Ishikawa (cell line): ENCODE results near the gene AMN.

Source experiments
- CEBPB ChIP-seq: IDR thresholded peaks from 2 replicates; pipeline ENCODE4 v1.6.1; 2012
- CREB1 ChIP-seq: IDR thresholded peaks from 2 replicates; pipeline ENCODE4 v1.6.1; 2012; ENCODE audit warnings: low read depth
- EGR1 ChIP-seq: IDR thresholded peaks from 2 replicates; pipeline ENCODE4 v1.6.1; 2012
- EP300 ChIP-seq: IDR thresholded peaks from 2 replicates; pipeline ENCODE4 v1.6.1; 2012; ENCODE audit warnings: borderline replicate concordance
- FOXM1 ChIP-seq: IDR thresholded peaks from 2 replicates; pipeline ENCODE4 v1.6.1; 2012; ENCODE audit warnings: low read depth, borderline replicate concordance
- RAD21 ChIP-seq: IDR thresholded peaks from 2 replicates; pipeline ENCODE4 v1.6.1; 2012; ENCODE audit warnings: low read depth
- TAF1 ChIP-seq: IDR thresholded peaks from 2 replicates; pipeline ENCODE4 v1.6.1; 2012; ENCODE audit warnings: low read depth, mild to moderate bottlenecking
- TCF12 ChIP-seq: IDR thresholded peaks from 2 replicates; pipeline ENCODE4 v1.6.1; 2012; ENCODE audit warnings: low read depth
- YY1 ChIP-seq: IDR thresholded peaks from 2 replicates; pipeline ENCODE4 v1.6.1; 2012; ENCODE audit warnings: low read depth
- ZBTB7A ChIP-seq: IDR thresholded peaks from 2 replicates; pipeline ENCODE4 v1.6.1; 2012; ENCODE audit warnings: low read depth
- TF ChIP-seq, protein P1 (sequence below): IDR thresholded peaks from 2 replicates; pipeline ENCODE4 v1.6.1; 2012; ENCODE audit warnings: low read depth, mild to moderate bottlenecking
- TF ChIP-seq, protein P2 (sequence below): IDR thresholded peaks from 2 replicates; pipeline ENCODE4 v1.6.1; 2012
- TF ChIP-seq, protein P3 (sequence below): IDR thresholded peaks from 2 replicates; pipeline ENCODE4 v1.6.1; 2012

DNA sequence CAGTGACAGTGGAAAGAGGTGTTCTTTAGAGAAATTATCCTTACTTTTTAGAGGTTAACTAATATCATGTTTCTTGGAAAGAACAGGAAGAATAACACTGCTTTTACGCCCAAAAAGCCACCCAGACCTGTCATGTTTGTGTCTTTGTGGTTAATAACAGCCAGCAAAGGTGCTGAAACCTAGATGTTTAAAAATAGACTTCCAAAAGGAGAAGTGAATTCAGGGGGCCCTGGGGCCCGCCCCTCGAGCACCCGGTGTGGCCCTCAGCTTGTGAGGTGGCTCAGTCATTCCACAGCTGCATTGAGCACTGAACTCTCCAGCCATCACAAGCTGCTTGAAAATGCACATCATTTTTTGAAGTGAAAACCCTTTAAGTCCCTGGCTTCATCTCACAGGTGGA, 20.8 kb upstream of the AMN start:
- TF ChIP-seq, protein P1, sequence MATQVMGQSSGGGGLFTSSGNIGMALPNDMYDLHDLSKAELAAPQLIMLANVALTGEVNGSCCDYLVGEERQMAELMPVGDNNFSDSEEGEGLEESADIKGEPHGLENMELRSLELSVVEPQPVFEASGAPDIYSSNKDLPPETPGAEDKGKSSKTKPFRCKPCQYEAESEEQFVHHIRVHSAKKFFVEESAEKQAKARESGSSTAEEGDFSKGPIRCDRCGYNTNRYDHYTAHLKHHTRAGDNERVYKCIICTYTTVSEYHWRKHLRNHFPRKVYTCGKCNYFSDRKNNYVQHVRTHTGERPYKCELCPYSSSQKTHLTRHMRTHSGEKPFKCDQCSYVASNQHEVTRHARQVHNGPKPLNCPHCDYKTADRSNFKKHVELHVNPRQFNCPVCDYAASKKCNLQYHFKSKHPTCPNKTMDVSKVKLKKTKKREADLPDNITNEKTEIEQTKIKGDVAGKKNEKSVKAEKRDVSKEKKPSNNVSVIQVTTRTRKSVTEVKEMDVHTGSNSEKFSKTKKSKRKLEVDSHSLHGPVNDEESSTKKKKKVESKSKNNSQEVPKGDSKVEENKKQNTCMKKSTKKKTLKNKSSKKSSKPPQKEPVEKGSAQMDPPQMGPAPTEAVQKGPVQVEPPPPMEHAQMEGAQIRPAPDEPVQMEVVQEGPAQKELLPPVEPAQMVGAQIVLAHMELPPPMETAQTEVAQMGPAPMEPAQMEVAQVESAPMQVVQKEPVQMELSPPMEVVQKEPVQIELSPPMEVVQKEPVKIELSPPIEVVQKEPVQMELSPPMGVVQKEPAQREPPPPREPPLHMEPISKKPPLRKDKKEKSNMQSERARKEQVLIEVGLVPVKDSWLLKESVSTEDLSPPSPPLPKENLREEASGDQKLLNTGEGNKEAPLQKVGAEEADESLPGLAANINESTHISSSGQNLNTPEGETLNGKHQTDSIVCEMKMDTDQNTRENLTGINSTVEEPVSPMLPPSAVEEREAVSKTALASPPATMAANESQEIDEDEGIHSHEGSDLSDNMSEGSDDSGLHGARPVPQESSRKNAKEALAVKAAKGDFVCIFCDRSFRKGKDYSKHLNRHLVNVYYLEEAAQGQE: no peak
- TF ChIP-seq EP300 (no peak), YY1 (no peak), TCF12 (no peak), CEBPB (no peak), ZBTB7A (no peak), RAD21 (no peak), TAF1 (no peak), FOXM1 (no peak), CREB1 (no peak), EGR1 (no peak)
- TF ChIP-seq, protein P2, sequence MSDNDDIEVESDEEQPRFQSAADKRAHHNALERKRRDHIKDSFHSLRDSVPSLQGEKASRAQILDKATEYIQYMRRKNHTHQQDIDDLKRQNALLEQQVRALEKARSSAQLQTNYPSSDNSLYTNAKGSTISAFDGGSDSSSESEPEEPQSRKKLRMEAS: no peak
- TF ChIP-seq, protein P3, sequence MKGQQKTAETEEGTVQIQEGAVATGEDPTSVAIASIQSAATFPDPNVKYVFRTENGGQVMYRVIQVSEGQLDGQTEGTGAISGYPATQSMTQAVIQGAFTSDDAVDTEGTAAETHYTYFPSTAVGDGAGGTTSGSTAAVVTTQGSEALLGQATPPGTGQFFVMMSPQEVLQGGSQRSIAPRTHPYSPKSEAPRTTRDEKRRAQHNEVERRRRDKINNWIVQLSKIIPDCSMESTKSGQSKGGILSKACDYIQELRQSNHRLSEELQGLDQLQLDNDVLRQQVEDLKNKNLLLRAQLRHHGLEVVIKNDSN: no peak
